Astrocyte (in vitro differentiated cells and primary cell): ENCODE measurements around the gene DGAT2. TPM values are rescaled to one million over a fixed set of nuclear protein-coding genes. Genes with fewer than 3 reads are reported as not detected.

ENCODE experiments used
- DNase-seq: peaks from one replicate; pipeline ENCODE4 v3.0.0-alpha.2; 2010; ENCODE audit warnings: low read depth
- FAIRE-seq: peaks from 2 replicates; lab custom pipeline; 2011; peaks lifted over from hg19 to GRCh38; lab: Jason Lieb, UNC
- H2AFZ ChIP-seq: 2 replicates; pipeline ENCODE4 v1.6.0; 2012; ENCODE audit warnings: low read depth, low read length, inconsistent platforms
- H3K27ac ChIP-seq: 2 replicates; pipeline ENCODE4 v1.5.1; 2011; ENCODE audit warnings: low read depth, low read length, inconsistent platforms
- H3K27me3 ChIP-seq: 2 replicates; pipeline ENCODE4 v1.6.0; 2011; ENCODE audit warnings: low read length, inconsistent platforms; ENCODE audit not compliant: insufficient read depth
- H3K36me3 ChIP-seq: 2 replicates; pipeline ENCODE4 v1.5.1; 2011; ENCODE audit warnings: low read length, inconsistent platforms; ENCODE audit not compliant: insufficient read depth
- H3K4me1 ChIP-seq: 2 replicates; pipeline ENCODE4 v1.5.1; 2011; ENCODE audit warnings: low read length, inconsistent platforms; ENCODE audit not compliant: insufficient read depth
- H3K4me2 ChIP-seq: 2 replicates; pipeline ENCODE4 v1.6.0; 2012; ENCODE audit warnings: low read length, inconsistent platforms
- H3K4me3 ChIP-seq: 2 replicates; pipeline ENCODE4 v1.5.1; 2011; ENCODE audit warnings: low read depth, mild to moderate bottlenecking, low read length, inconsistent platforms; ENCODE audit not compliant: insufficient read depth
- H3K79me2 ChIP-seq: 2 replicates; pipeline ENCODE4 v1.6.0; 2012; ENCODE audit warnings: mild to moderate bottlenecking, low read length, inconsistent platforms; ENCODE audit not compliant: insufficient read depth
- H3K9ac ChIP-seq: 2 replicates; pipeline ENCODE4 v1.6.0; 2012; ENCODE audit warnings: mild to moderate bottlenecking, low read length, inconsistent platforms
- H3K9me3 ChIP-seq: 2 replicates; pipeline ENCODE4 v1.5.1; 2012; ENCODE audit warnings: low read depth, mild to moderate bottlenecking, low read length, inconsistent platforms; ENCODE audit not compliant: insufficient read depth
- H4K20me1 ChIP-seq: 2 replicates; pipeline ENCODE4 v1.6.0; 2012; ENCODE audit warnings: low read length, inconsistent platforms; ENCODE audit not compliant: insufficient read depth
- H3K27ac Mint-ChIP-seq: one replicate; pipeline ENCODE4 v1.8.0; 2021; ENCODE audit warnings: mild to moderate bottlenecking, mixed read lengths; ENCODE audit not compliant: unreplicated experiment
- H3K27me3 Mint-ChIP-seq: one replicate; pipeline ENCODE4 v1.8.0; 2021; ENCODE audit warnings: low read depth, mixed read lengths; ENCODE audit not compliant: unreplicated experiment
- H3K36me3 Mint-ChIP-seq: one replicate; pipeline ENCODE4 v1.8.0; 2021; ENCODE audit warnings: low read depth, mixed read lengths; ENCODE audit not compliant: unreplicated experiment
- H3K4me1 Mint-ChIP-seq: one replicate; pipeline ENCODE4 v1.8.0; 2021; ENCODE audit warnings: low read depth, mixed read lengths; ENCODE audit not compliant: unreplicated experiment
- H3K4me3 Mint-ChIP-seq: one replicate; pipeline ENCODE4 v1.8.0; 2021; ENCODE audit warnings: mild to moderate bottlenecking, moderate library complexity, mixed read lengths; ENCODE audit not compliant: unreplicated experiment
- H3K9me3 Mint-ChIP-seq: one replicate; pipeline ENCODE4 v1.8.0; 2021; ENCODE audit warnings: mild to moderate bottlenecking, mixed read lengths; ENCODE audit not compliant: unreplicated experiment
- EZH2 ChIP-seq: IDR thresholded peaks from 2 replicates; pipeline ENCODE4 v1.6.1; 2012; ENCODE audit warnings: mild to moderate bottlenecking, low read length, inconsistent platforms; ENCODE audit not compliant: insufficient read depth
- total RNA-seq: library from RNA; stranded (reverse); gene quantifications from 2 replicates; pipeline ENCODE4 v1.2.1, GENCODE V29; 2021
- TF ChIP-seq, protein P1 (sequence below): IDR thresholded peaks from 2 replicates; pipeline ENCODE4 v1.5.1; 2011; ENCODE audit warnings: low read depth, mild to moderate bottlenecking, inconsistent platforms, low read length, moderate library complexity; ENCODE audit not compliant: insufficient read depth

The DGAT2 gene
- total RNA-seq, 1 donor from 2014 or later = 0.73 TPM

DNA sequence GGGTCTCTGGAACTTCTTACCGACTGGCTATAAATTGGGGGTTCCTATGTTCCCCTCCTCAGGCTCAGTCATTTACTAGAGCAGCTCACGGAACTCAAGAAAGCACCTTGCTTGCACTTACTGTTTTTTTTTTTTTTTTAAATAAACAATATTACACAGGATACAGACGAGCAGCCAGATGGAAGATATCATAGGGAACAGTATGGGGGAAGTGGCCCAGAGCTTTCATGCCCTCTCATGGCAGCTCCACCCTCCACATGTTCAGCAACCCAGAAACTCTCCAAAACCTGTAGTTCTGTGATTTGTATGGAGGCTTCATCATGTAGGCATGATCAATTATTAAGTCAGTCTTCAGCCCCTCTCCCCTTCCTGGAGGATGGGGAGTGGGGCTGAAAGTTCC lies 54.0 kb downstream of the DGAT2 start:
- H3K27me3 Mint-ChIP-seq = no peaks in the 10 kb centered on the region
- Histone ChIP-seq H3K27me3 (no peaks in the 10 kb centered on the region), H2AFZ (no peak overlapping the region), H3K79me2 (peaks cover 47% of the 10 kb centered on the region), H3K27ac (no peak overlapping the region), H3K36me3 (no peaks in the 10 kb centered on the region), H3K4me1 (no peaks in the 10 kb centered on the region), H3K9ac (no peak overlapping the region), H3K9me3 (no peaks in the 10 kb centered on the region), H3K4me2 (no peak overlapping the region), H4K20me1 (peaks cover 22% of the 10 kb centered on the region), H3K4me3 (no peak overlapping the region)
- H3K4me3 Mint-ChIP-seq = no peak overlapping the region
- no peak for TF ChIP-seq EZH2
- no peak overlapping the region for H3K27ac Mint-ChIP-seq
- peaks cover 2% of the 10 kb centered on the region for H3K36me3 Mint-ChIP-seq
- H3K9me3 Mint-ChIP-seq = no peaks in the 10 kb centered on the region
- DNase-seq = no peak
- peaks cover 11% of the 10 kb centered on the region for H3K4me1 Mint-ChIP-seq
- no peak for FAIRE-seq

DNA sequence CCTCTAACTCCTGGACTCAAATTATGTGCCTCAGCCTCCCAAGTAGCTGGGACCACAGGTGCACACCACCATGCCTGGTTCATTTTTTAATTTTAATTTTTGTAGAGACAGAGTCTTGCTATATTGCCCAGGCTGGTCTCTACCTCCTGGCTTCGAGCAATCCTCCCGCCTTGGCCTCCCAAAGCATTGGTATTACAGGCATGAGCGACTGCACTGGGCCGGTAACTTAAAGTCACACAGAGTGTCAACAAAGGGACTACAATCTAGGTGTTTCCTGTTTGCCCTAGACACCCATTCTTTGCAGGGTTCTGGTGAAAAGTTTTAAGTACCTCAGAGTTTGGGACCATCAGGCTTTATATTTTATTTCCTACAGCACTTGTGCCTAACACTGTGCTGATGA lies 54.8 kb downstream of the DGAT2 start:
- Histone ChIP-seq H3K9me3 (no peaks in the 10 kb centered on the region), H3K79me2 (peaks cover 43% of the 10 kb centered on the region), H3K4me2 (no peak overlapping the region)

DNA sequence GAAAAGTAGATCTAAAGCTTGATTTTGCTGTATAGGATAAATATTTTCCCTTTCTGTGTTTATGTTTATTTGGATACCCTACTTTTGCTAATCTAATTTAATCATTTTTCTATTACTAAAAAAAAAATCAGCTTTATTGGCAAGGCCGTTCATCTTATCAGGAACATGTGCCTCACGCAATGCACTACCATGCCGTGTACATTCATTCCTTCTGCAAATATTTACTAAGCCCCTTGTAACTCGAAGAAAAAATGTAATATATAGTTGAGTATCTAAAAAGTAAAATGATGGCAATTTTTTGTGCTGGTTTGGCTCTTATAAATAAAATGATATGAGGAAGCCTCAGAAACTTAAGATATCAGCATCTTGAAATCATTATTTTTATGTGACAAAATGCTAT lies 55.4 kb downstream of the DGAT2 start:
- FAIRE-seq (no peak), DNase-seq (no peak)
- Histone ChIP-seq H3K36me3 (no peaks in the 10 kb centered on the region), H3K27ac (no peak overlapping the region), H2AFZ (no peak overlapping the region), H3K79me2 (peaks cover 40% of the 10 kb centered on the region), H3K4me3 (no peak overlapping the region), H3K4me2 (no peak overlapping the region), H3K27me3 (no peaks in the 10 kb centered on the region), H4K20me1 (peaks cover 21% of the 10 kb centered on the region), H3K4me1 (no peaks in the 10 kb centered on the region), H3K9me3 (no peaks in the 10 kb centered on the region), H3K9ac (no peak overlapping the region)
- no peak overlapping the region for H3K4me3 Mint-ChIP-seq
- no peaks in the 10 kb centered on the region for H3K27me3 Mint-ChIP-seq
- H3K9me3 Mint-ChIP-seq = no peaks in the 10 kb centered on the region
- no peak overlapping the region for H3K27ac Mint-ChIP-seq
- TF ChIP-seq EZH2 = no peak
- TF ChIP-seq, protein P1, sequence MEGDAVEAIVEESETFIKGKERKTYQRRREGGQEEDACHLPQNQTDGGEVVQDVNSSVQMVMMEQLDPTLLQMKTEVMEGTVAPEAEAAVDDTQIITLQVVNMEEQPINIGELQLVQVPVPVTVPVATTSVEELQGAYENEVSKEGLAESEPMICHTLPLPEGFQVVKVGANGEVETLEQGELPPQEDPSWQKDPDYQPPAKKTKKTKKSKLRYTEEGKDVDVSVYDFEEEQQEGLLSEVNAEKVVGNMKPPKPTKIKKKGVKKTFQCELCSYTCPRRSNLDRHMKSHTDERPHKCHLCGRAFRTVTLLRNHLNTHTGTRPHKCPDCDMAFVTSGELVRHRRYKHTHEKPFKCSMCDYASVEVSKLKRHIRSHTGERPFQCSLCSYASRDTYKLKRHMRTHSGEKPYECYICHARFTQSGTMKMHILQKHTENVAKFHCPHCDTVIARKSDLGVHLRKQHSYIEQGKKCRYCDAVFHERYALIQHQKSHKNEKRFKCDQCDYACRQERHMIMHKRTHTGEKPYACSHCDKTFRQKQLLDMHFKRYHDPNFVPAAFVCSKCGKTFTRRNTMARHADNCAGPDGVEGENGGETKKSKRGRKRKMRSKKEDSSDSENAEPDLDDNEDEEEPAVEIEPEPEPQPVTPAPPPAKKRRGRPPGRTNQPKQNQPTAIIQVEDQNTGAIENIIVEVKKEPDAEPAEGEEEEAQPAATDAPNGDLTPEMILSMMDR = no peak
- peaks cover 13% of the 10 kb centered on the region for H3K4me1 Mint-ChIP-seq
- H3K36me3 Mint-ChIP-seq = peaks cover 2% of the 10 kb centered on the region

More for the DNA sequence above, 54.8 kb downstream of the DGAT2 start:
- no peak overlapping the region for H3K27ac Mint-ChIP-seq
- H3K4me1 Mint-ChIP-seq = peaks cover 13% of the 10 kb centered on the region
- TF ChIP-seq, protein P1 = no peak
- no peak for TF ChIP-seq EZH2
- Histone ChIP-seq H3K27ac (no peak overlapping the region), H3K27me3 (no peaks in the 10 kb centered on the region), H2AFZ (no peak overlapping the region), H3K4me3 (no peak overlapping the region), H3K36me3 (no peaks in the 10 kb centered on the region), H3K9ac (no peak overlapping the region), H4K20me1 (peaks cover 22% of the 10 kb centered on the region), H3K4me1 (no peaks in the 10 kb centered on the region)
- H3K27me3 Mint-ChIP-seq = no peaks in the 10 kb centered on the region
- peaks cover 2% of the 10 kb centered on the region for H3K36me3 Mint-ChIP-seq
- no peak overlapping the region for H3K4me3 Mint-ChIP-seq
- no peaks in the 10 kb centered on the region for H3K9me3 Mint-ChIP-seq
- FAIRE-seq = no peak
- no peak for DNase-seq
